GM21825 (cell line): ENCODE data around the gene EIF2A.
A peak's percentile ranks its signal among the peaks of the same experiment; 100 is the strongest.
"Not testable (repeated sequence)": the region's sequence is repeated elsewhere in the genome, so short reads cannot be mapped to it uniquely, and the experiment has no call there.

Experiments used
- ATAC-seq: cut with Tn5 transposase; IDR thresholded peaks from one replicate; pipeline ENCODE4 v1.9.1; 2021; ENCODE audit warnings: mild to moderate bottlenecking, moderate library complexity; ENCODE audit not compliant: unreplicated experiment

Gene EIF2A

DNA sequence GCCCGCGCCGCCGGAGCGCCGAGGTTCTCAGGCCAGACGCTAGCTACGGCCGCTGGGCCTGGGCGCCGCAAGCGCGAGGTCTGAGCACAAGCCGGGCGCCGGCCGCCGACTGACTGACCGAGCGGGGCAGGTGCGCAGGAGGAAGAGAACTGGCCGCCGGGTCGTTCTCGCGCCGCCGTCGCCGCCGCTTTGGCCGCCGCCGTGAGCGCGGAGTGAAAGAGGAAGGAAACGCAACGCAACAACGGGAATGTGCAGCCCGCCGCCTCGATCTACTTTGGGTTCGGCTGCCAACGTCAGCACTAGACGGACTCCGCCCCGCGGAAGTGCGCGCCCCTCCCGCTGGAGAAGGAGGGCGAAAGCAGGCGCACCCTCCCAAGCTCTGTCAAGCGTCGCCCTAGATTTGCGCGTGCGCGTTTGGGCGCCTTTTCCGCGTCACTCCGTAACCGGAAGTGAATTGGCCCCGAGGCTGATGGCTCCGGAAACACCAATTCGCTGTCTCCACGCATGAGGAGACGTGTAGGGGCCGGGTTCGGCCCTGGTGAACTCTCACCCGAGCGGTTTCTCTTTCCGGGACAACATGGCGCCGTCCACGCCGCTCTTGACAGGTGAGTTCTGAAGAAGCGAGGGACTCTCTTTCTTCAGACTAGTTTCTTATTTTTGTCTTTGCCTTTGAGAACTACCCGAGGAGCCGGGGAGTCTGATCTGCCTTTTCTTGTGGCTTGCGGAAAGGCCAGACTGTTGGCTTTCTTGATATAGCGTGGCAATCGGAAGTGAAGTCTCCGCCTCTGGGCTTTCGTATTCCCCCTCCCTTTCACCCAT is at the start of gene EIF2A, which contains the start of gene SERP1:
TSS of gene EIF2A (plus strand) at position 562 of the 819 bp plus-strand sequence. CDS start at position 578, 16 bp downstream.
TSS of gene SERP1 (minus strand) at position 271 of the 819 bp plus-strand sequence. CDS start 361 bp downstream, outside the sequence.
- ATAC-seq = peak; percentile 89

DNA sequence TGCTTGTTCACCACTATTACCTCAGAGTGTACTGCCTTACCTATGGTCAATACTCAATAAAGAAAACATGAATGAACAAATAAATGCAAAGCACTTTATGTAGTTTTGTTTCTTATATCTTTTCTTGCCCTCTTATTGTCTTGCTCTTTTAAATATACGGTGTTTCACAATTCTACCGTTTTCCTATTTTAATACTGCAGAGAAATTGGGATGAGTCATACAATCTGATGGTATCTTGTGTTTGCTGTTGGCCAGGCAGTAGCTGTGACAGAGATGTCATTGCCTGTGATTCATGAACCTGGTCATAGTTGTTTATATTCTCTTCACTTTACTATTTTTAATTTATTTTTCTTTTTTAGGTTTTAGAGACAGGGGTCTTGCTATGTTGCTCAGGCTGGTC is 48.6 kb upstream of the EIF2A start:
- no peak for ATAC-seq

DNA sequence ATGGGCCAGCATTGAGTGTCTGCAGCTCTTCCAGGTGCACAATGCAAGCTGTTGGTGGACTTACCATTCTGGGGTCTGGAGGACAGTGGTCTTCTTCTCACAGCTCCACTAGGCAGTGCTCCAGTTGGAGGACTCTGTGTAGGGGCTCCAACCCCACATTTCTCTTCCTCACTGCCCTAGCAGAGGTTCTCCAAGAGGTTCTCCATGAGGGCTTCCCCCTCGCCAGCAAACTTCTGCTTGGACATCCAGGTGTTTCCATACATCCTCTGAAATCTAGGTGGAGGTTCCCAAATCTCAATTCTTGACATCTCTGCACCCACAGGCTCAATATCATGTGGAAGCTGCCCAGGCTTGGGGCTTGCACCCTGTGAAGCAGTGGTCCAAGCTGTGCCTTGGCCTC is 45.6 kb upstream of the EIF2A start:
- not testable (repeated sequence) for ATAC-seq

- ATAC-seq = no peak
Measured at GRCh38 chr3:150503402-150504099, 43.0 kb upstream of the EIF2A start.

GRCh38 chr3:150504483-150504882 is 42.1 kb upstream of the EIF2A start:
- no peak for ATAC-seq

DNA sequence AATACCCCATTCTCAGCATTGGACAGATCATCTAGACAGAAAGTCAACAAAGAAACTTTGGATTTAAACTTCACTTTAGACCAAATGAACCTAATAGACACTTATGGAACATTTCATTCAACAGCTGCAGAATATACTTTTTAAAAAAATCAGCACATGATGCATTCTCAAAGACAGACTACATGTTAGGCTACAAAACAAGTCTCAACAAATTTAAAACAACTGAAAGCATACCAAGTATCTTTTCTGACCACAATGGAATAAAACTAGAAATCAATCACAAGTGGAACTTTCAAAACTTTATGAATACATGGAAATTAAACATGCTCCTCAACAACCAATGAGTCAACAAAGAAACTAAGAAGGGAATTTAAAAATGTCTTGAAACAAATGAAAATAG is 38.2 kb upstream of the EIF2A start:
- ATAC-seq = no peak

GRCh38 chr3:150509780-150510179 is 36.8 kb upstream of the EIF2A start:
- ATAC-seq = no peak

DNA sequence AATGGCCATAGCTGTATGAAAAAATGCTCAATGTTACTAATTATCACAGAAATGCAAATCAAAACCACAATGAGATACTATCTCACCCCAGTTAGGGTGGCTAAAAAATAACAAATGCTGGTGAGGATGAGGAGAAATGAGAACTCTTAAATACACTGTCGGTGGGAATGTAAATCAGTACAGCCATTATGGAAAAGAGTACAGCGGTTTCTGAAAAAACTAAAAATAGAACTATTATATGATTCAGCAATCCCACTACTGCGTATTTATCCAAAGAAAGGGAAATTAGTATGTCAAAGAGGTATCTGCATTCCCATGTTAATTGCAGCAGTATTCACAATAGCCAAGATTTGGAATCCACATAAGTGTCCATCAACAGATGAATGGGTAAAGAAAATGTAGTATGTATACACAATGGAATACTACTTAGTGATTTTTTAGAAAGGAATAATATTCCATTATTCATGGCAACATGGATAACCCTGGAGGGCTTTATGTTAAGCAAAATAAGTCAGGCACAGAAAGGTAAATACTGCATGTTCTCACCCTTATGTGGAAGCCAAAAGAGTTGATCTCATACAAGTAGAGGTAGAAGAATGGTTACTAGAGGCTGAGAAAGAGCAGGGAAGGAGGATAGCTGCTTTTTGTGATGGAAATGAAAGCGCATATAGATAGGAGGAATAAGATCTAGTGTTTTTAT is 35.3 kb upstream of the EIF2A start:
- no peak for ATAC-seq

DNA sequence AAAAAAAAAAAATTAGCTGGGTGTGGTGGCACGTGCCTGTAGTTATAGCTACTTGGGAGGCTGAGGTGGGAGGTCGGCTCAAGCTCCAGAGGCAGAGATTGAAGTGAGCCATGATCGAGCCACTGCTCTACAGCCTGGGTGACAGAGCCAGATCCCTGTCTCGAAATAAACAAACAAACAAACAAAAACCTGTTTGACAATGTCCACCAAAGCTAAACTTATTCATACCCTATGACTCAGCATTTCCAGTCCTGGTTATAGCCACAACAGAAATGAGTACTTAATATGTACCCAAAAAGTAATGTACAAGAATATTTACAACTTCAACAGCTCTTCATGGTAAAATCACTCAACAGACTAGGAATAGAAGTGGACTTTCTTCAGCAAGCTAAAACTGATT is 31.4 kb upstream of the EIF2A start:
- no peak for ATAC-seq

DNA sequence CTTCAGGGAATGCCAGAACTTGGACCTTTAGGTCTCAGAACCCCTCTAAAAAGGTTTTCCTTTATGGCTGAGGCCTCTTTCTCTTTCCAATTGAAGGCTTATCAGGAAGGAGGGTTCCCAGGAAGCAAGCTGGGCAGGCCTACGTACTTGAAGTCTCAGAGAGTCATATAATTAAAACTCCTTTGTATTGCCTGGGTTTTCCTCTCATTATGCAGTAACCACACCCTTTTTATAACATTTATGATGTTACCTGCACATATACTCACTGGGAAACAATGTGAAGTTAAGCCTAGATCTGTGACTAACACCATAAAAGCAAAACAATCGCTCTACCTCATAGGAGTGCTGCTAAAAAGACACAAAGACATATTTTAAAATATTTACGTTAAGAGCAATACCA is 27.6 kb upstream of the EIF2A start:
- no peak for ATAC-seq

- ATAC-seq = no peak
Measured at GRCh38 chr3:150520408-150520807, 26.2 kb upstream of the EIF2A start.

- no peak for ATAC-seq
Measured at GRCh38 chr3:150521463-150521862, 25.1 kb upstream of the EIF2A start.

- no peak for ATAC-seq
Measured at GRCh38 chr3:150523538-150523937, 23.0 kb upstream of the EIF2A start.

GRCh38 chr3:150527464-150528255 is 18.9 kb upstream of the EIF2A start:
- ATAC-seq = no peak

DNA sequence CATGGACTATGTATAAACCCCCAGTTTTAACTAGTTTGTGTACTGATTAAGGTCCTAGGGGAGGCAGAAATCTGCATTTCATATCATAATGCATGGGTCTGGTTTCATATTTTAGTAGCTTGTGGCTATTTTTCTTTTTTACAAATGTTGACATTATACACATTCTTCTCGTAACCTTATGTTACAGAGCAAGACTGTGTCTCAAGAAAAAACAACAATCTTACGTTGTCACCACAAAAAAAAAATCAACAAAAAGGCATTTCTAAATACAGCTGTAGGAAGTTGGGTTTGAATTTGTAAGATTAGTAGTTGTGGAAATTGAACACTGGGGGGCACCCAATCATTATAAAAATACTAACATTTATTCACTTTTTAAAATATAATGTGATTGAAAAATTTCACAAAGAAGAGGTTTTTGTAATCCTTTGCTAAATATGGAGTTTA is 18.2 kb upstream of the EIF2A start:
- no peak for ATAC-seq

DNA sequence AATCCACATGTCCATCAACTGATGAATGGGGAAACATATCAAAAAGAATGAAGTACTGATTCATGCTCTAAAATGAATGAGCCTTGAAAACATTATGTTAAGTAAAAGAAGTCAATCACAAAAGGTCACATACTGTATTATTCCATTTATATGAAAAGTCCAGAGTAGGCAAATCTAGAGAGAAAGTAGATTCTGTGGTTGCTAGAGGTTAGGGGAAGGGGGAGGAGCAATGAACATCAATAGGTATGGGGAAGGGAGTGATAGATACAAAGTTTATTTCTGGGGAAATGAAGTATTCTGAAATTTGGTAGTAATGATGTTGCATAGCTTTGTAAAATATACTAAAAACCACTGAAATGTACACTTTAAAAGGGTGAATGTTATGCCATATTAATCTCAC is 14.8 kb upstream of the EIF2A start:
- no peak for ATAC-seq

- no peak for ATAC-seq
Measured at GRCh38 chr3:150535204-150535603, 11.4 kb upstream of the EIF2A start.

GRCh38 chr3:150538324-150539208 is 8.0 kb upstream of the EIF2A start:
- no peak for ATAC-seq

DNA sequence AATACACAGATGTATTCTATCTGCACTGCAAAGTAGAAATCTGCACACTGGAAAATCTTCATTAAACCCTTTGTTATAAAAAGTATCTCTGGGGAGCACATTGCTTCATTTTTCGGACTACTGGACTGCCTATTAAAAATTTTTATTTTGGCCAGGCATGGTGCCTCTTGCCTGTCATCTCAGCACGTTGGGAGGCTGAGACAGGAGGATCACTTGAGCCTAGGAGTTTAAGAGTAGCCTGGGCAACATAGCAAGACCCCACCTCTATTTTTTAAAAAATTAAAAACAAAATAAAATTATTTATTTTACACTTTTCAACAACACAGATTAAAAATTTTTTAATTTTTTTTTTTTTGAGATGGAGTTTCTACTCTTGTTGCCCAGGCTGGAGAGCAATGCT is 6.3 kb upstream of the EIF2A start:
- ATAC-seq = no peak

DNA sequence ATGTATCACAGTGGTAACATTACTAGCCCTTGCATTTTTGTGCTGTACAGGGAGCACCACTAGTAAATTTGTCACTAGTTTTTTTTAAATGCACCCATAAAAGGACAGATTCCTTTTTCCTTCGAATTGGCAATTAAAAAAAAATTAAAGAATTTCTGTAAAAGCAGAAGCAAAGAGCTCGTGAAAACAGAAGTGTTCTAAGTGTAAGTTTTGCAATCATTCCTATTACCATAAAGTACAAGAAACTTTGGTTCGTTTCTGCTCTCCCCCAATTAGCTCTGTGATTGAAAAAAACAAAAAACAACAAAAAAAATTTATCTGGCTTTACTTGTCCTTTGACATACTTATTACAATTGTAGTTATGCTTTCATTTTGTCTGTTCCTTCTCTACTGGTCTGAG is 5.6 kb upstream of the EIF2A start:
- ATAC-seq = no peak
